Ovary (tissue), 9 donors: Measurements from ENCODE around the gene ZNF346. TPM values are rescaled to one million over a fixed set of nuclear protein-coding genes. Genes with fewer than 3 reads are reported as not detected.

Experiments used
- DNase-seq, 5 donors: peaks; one replicate each; pipeline ENCODE4 v3.0.0-alpha.2; 2019 to 2020
- H3K27ac ChIP-seq, 2 donors: fragments of 200-600 bp; one replicate each; pipeline versions ENCODE4 v1.5.1 to v1.8.0; 2019 to 2022
- H3K27me3 ChIP-seq: fragments of 200-600 bp; one replicate; pipeline ENCODE4 v1.8.0; 2022
- H3K36me3 ChIP-seq: fragments of 200-600 bp; sonication (generic); one replicate; pipeline ENCODE4 v1.5.1; 2019
- H3K4me1 ChIP-seq: one replicate; pipeline ENCODE4 v1.8.1; 2013; ENCODE audit warnings: mild to moderate bottlenecking, moderate library complexity; ENCODE audit not compliant: insufficient read depth
- H3K4me3 ChIP-seq: fragments of 200-600 bp; sonication (generic); one replicate; pipeline ENCODE4 v1.5.1; 2017
- H3K9me3 ChIP-seq, 2 donors: fragments of 200-600 bp in 1 of 2; sonication (generic) in 1 of 2; one replicate each; pipeline versions ENCODE4 v1.5.1 to v1.8.1; 2013 to 2019; ENCODE audit warnings: mild to moderate bottlenecking in 1 of 2, moderate library complexity in 1 of 2
- CTCF ChIP-seq, 3 donors: fragments of 450-650 bp in 2 of 3; fragments of 200-600 bp in 1 of 3; IDR thresholded peaks; one replicate each; pipeline versions ENCODE4 v1.5.1 to v1.8.0; 2016 to 2022; ENCODE audit warnings: antibody characterized with exemption in 3 of 3, mild to moderate bottlenecking in 1 of 3
- EP300 ChIP-seq: sonication (generic); formaldehyde crosslinking; IDR thresholded peaks from one replicate; pipeline ENCODE4 v1.6.1; 2017; ENCODE audit warnings: antibody characterized with exemption
- POLR2A ChIP-seq: fragments of 450-650 bp; IDR thresholded peaks from one replicate; pipeline ENCODE4 v1.6.1; 2017; ENCODE audit warnings: antibody characterized with exemption, mild to moderate bottlenecking, moderate library complexity
- WGBS, 3 donors: extraction: QIAGEN DNeasy Blood & Tissue Kit in 1 of 3; methylation state at CpG; one replicate each; pipeline versions ENCODE4 v1.1.5 to v1.1.7; 2013 to 2017; 5-methylcytosine and 5-hydroxymethylcytosine counted together
- intact Hi-C, 4 donors: fragments of 100-400 bp; cut with DNase I; formaldehyde crosslinking; loops; one replicate each; pipeline versions ENCODE4 v1.11.0 to v1.15.1; 2022 to 2023
- polyA plus RNA-seq, 2 donors: library from polyadenylated mRNA; stranded (reverse); fragments of 200-250 nt in 1 of 2; fragments of 350-450 nt in 1 of 2; fragmentation: Illumina TruSeq in 1 of 2; extraction: RNeasy Lipid Tissue Mini Kit (QIAGEN cat#74804) in 1 of 2; gene quantifications; one replicate each; pipeline ENCODE4 v1.2.3, GENCODE V29; 2013 to 2014
- total RNA-seq, 7 donors: library from RNA; depleted of rRNA in 2 of 7; stranded (reverse); fragments of >200 nt in 2 of 7; fragmentation: NEBNext Ultra II Directional in 3 of 7; extraction: Animal tissue kit (Norgen Biotek cat#: 25700) in 3 of 7; gene quantifications; one replicate each; pipeline versions ENCODE4 v1.1.0 to v1.2.4, GENCODE V29; 2016 to 2023
- donor health status: DM: no; HTN: no; CAD: no; lungs with moderate emphysema.
- donor health status: DM: no; HTN: no; CAD: no.
- donor health status: Bipolar disorder and iron deficiency.
- donor health status: DM: yes; HTN: yes; CAD: no.
- donor health status: DM: no; HTN: no; CAD: no.
- donor health status: DM: yes; HTN: yes; CAD: no.

Gene ZNF346
- total and polyA plus RNA-seq, 9 donors, result 15.2 to 27.7 (median 24.2) TPM

- DNase-seq, result no peak
- no peak for TF ChIP-seq EP300
- no peak for TF ChIP-seq CTCF (IDR thresholded peaks at IDR 0.05)
- no peak for TF ChIP-seq POLR2A
- H3K27me3 ChIP-seq, result no peaks in the 10 kb centered on the region
- no peak overlapping the region for H3K4me3 ChIP-seq
- no peaks in the 10 kb centered on the region for H3K36me3 ChIP-seq
- H3K9me3 ChIP-seq, result no peaks in the 10 kb centered on the region
- peaks cover 10% of the 10 kb centered on the region for H3K4me1 ChIP-seq
- no peak overlapping the region for H3K27ac ChIP-seq
- intact Hi-C loops, result loop anchor here in 1 of 4 donors (10.0 kb wide), 1 partner anchor 129 kb away; no protein-coding TSS in a partner anchor
- 77 to 83% (median 82%) methylated on average over 24 of the region's 24 CpGs for WGBS, 3 donors
Measured at GRCh38 chr5:177105691-177106476, 83.4 kb downstream of the ZNF346 start.

DNA sequence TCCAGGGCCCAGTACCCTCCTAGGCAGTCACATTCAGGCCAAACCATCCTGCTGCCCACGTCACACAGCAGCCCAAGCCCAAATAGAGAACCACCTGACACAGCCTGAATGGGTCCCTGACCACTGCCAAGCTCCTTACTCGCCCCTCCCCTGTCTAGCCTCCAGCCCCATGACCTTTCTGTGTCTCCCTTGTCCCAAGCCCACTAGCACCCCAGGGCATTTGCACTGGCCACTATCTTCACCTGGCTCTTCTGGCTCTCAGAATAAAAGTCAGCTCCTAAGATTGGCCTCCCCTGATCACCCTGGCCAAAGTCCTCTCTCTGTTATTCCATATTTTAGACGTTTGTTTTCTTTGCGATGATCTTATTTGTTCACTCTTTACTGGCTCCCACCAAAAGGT is 84.7 kb downstream of the ZNF346 start:
- no peaks in the 10 kb centered on the region for H3K36me3 ChIP-seq
- TF ChIP-seq CTCF (IDR thresholded peaks at IDR 0.05), result no peak
- no peak for TF ChIP-seq EP300
- TF ChIP-seq POLR2A, result no peak
- H3K4me1 ChIP-seq, result peaks cover 10% of the 10 kb centered on the region
- H3K27me3 ChIP-seq, result no peaks in the 10 kb centered on the region
- H3K4me3 ChIP-seq, result no peak overlapping the region
- H3K27ac ChIP-seq, result no peak overlapping the region
- intact Hi-C loops, result loop anchor here in 1 of 4 donors (10.0 kb wide), 1 partner anchor 128 kb away; no protein-coding TSS in a partner anchor
- no peak for DNase-seq
- WGBS, 3 donors, result 84 to 89% (median 86%) methylated on average over 4 of the region's 4 CpGs
- no peaks in the 10 kb centered on the region for H3K9me3 ChIP-seq

DNA sequence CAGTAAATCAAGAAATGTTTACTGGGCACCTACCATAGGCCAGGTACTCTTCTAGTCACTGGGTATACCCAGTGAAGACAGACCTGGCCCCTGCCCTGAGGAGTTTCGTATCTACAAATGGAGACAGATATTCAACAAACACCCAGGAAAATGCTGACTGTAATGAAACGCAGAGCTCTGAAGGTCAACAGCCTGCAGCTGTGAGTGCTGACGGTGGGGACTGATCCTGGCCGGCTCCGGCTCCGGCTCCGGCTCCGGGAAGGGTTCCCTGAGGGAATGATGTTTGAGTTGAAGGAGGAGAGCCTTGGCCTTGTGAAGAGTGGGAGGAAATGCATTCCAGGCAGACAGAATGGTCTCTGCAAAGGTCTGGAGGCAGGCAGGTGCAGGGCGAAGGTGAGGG is 87.3 kb downstream of the ZNF346 start:
- peak; percentile 66 to 79 (median 74) for DNase-seq
- H3K4me3 ChIP-seq, result no peak overlapping the region
- intact Hi-C loops, result loop anchor here (5.0 to 10.0 kb wide), 9 partner anchors 38 to 453 kb away; partner anchors contain the start of genes PRELID1 (in 3 of the 4), RAB24 (in 3 of the 4), PDLIM7 (in 1 of the 4) and SLC34A1 (in 1 of the 4)
- no peaks in the 10 kb centered on the region for H3K9me3 ChIP-seq
- WGBS, 3 donors, result 7 to 17% (median 17%) methylated on average over 9 of the region's 9 CpGs
- no peak for TF ChIP-seq EP300
- TF ChIP-seq CTCF (IDR thresholded peaks at IDR 0.05), result no peak
- no peak for TF ChIP-seq POLR2A
- H3K36me3 ChIP-seq, result no peaks in the 10 kb centered on the region
- H3K27me3 ChIP-seq, result no peaks in the 10 kb centered on the region
- H3K27ac ChIP-seq, result peak overlapping the region; percentile 30 to 64
- peaks cover 10% of the 10 kb centered on the region for H3K4me1 ChIP-seq

- intact Hi-C loops, result loop anchor here (2.0 to 10.0 kb wide), 9 partner anchors 40 to 455 kb away; partner anchors contain the start of genes PRELID1 (in 3 of the 4), RAB24 (in 3 of the 4), PDLIM7 (in 1 of the 4) and SLC34A1 (in 1 of the 4)
- 18 to 21% (median 18%) methylated on average over 12 of the region's 12 CpGs for WGBS, 3 donors
- peak; percentile 54 to 83 (median 74) for DNase-seq
- Histone ChIP-seq H3K36me3 (no peaks in the 10 kb centered on the region), H3K9me3 (no peaks in the 10 kb centered on the region), H3K4me1 (peaks cover 13% of the 10 kb centered on the region), H3K27ac (no peak overlapping the region), H3K27me3 (no peaks in the 10 kb centered on the region), H3K4me3 (no peak overlapping the region)
- TF ChIP-seq CTCF (IDR thresholded peaks at IDR 0.05) (peak; percentile 88 to 95 (median 94)), POLR2A (no peak)
Measured at GRCh38 chr5:177111720-177112394, 89.4 kb downstream of the ZNF346 start.
